Tibial artery (tissue), 4 donors: ENCODE measurements around the gene HTR7.
"Not testable (repeated sequence)": the region's sequence is repeated elsewhere in the genome, so short reads cannot be mapped to it uniquely, and the experiment has no call there.

Experiments
- DNase-seq, 2 donors: peaks; one replicate each; pipeline ENCODE4 v3.0.0-alpha.2; 2019
- H3K27ac ChIP-seq, 2 donors: fragments of 200-600 bp; sonication (generic) in 1 of 2; 1 replicate in 1 of 2; 2 replicates in 1 of 2; pipeline ENCODE4 v1.5.1; 2018 to 2019; ENCODE audit warnings: mild to moderate bottlenecking in 1 of 2
- H3K27me3 ChIP-seq, 2 donors: fragments of 200-600 bp; sonication (generic) in 1 of 2; one replicate each; pipeline versions ENCODE4 v1.5.1 to v1.6.0; 2016 to 2019
- H3K36me3 ChIP-seq, 3 donors: fragments of 200-600 bp; sonication (generic) in 2 of 3; one replicate each; pipeline ENCODE4 v1.5.1; 2016 to 2019; ENCODE audit warnings: mild to moderate bottlenecking in 2 of 3
- H3K4me1 ChIP-seq, 4 donors: fragments of 200-600 bp; sonication (generic) in 2 of 4; 1 replicate in 3 of 4; 2 replicates in 1 of 4; pipeline ENCODE4 v1.5.1; 2016 to 2019
- H3K4me3 ChIP-seq, 2 donors: fragments of 200-600 bp; sonication (generic) in 1 of 2; 1 replicate in 1 of 2; 2 replicates in 1 of 2; pipeline ENCODE4 v1.5.1; 2018 to 2019; ENCODE audit warnings: mild to moderate bottlenecking in 2 of 2
- H3K9me3 ChIP-seq, 3 donors: fragments of 200-600 bp; sonication (generic) in 1 of 3; one replicate each; pipeline ENCODE4 v1.5.1; 2016 to 2019
- intact Hi-C: fragments of 100-400 bp; cut with DNase I; formaldehyde crosslinking; loops from one replicate; pipeline ENCODE4 v1.15.0; 2023; ENCODE audit warnings: low total_unique reads
- TF ChIP-seq, protein P1 (sequence below), 2 experiments: fragments of 200-600 bp in 1 of 2; fragments of 450-650 bp in 1 of 2; IDR thresholded peaks; one replicate each; pipeline ENCODE4 v1.5.1; 2017 to 2019; ENCODE audit warnings: antibody characterized with exemption in 2 of 2, mild to moderate bottlenecking in 1 of 2, moderate library complexity in 1 of 2

The HTR7 gene

GRCh38 chr10:90834326-90834725, 23.5 kb downstream of the HTR7 start:
- Histone ChIP-seq H3K27me3 (no peaks in the 10 kb centered on the region), H3K4me1 (no peaks in the 10 kb centered on the region), H3K27ac (no peak overlapping the region), H3K36me3 (no peaks in the 10 kb centered on the region), H3K4me3 (no peak overlapping the region), H3K9me3 (no peaks in the 10 kb centered on the region)
- intact Hi-C loops = no loop called here
- TF ChIP-seq, protein P1, sequence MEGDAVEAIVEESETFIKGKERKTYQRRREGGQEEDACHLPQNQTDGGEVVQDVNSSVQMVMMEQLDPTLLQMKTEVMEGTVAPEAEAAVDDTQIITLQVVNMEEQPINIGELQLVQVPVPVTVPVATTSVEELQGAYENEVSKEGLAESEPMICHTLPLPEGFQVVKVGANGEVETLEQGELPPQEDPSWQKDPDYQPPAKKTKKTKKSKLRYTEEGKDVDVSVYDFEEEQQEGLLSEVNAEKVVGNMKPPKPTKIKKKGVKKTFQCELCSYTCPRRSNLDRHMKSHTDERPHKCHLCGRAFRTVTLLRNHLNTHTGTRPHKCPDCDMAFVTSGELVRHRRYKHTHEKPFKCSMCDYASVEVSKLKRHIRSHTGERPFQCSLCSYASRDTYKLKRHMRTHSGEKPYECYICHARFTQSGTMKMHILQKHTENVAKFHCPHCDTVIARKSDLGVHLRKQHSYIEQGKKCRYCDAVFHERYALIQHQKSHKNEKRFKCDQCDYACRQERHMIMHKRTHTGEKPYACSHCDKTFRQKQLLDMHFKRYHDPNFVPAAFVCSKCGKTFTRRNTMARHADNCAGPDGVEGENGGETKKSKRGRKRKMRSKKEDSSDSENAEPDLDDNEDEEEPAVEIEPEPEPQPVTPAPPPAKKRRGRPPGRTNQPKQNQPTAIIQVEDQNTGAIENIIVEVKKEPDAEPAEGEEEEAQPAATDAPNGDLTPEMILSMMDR (IDR thresholded peaks at IDR 0.05) = no peak
- DNase-seq = no peak

DNA sequence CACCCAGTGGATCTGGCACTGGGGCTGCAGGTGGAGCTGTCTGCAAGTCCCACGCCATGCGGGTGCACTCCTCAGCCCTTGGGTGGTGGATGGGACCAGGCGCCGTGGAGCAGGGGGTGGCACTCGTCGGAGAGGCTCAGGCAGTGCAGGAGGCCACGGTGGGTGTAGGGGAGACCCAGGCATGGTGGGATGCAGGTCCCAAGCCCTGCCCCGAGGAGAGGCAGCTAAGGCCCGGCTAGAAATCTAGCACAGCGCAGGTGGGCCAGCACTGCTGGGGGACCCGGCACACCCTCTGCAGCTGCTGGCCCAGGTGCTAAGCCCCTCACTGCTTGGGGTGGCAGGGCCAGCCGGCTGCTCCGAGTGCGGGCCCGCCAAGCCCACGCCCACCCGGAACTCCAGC, 25.7 kb downstream of the HTR7 start:
- intact Hi-C loops = no loop called here
- TF ChIP-seq, protein P1 (IDR thresholded peaks at IDR 0.05) = no peak
- H3K27ac ChIP-seq = no peak overlapping the region
- H3K27me3 ChIP-seq = no peaks in the 10 kb centered on the region
- H3K4me1 ChIP-seq = no peaks in the 10 kb centered on the region
- H3K9me3 ChIP-seq = no peaks in the 10 kb centered on the region
- no peak overlapping the region for H3K4me3 ChIP-seq
- no peaks in the 10 kb centered on the region for H3K36me3 ChIP-seq
- DNase-seq = no peak

DNA sequence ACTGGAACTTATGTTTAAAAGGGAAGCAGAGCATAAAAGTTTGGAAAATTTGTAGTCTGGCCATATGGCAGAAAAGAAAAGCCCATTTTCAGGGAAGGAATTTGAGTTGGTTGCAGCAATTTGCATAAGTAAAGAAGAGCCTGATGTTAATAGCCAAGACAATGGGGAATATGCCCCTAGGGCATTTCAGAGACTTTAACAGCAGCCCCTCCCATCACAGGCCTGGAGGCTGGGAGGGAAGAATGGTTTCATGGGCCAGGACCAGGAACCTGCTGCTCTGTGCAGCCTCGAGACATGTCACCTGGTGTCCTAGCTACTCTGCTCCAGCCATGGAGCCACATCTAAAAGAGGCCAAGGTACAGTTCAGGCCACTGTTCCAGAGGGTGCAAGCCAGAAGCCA, 35.3 kb downstream of the HTR7 start:
- Histone ChIP-seq H3K4me3 (no peak overlapping the region), H3K4me1 (no peaks in the 10 kb centered on the region), H3K27me3 (no peaks in the 10 kb centered on the region), H3K9me3 (peaks cover 3 to 11% (median 7%) of the 10 kb centered on the region in 3 donors), H3K27ac (no peak overlapping the region), H3K36me3 (no peaks in the 10 kb centered on the region)
- DNase-seq = no peak
- TF ChIP-seq, protein P1 (IDR thresholded peaks at IDR 0.05) = no peak
- intact Hi-C loops = no loop called here

DNA sequence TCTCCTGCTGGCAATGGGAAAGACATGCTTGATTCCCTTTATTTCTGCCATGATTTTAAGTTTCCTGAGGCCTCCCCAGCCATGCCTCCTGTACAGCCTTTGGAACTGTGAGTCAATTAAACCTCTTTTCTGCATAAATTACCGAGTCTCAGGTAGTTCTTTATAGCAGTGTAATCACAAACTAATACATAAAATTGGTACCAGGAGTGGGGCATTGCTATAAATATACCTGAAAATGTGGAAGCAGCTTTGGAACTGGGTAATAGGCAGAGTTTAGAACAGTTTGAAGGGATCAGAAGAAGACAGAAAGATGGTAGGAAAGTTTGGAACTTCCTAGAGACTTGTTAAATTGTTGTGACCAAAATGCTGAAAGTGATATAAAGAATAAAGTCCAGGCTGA, 36.0 kb downstream of the HTR7 start:
- H3K27ac ChIP-seq, H3K36me3 ChIP-seq, H3K27me3 ChIP-seq, DNase-seq, intact Hi-C loops, H3K4me1 ChIP-seq, H3K4me3 ChIP-seq: not testable (repeated sequence)
- H3K9me3 ChIP-seq = peaks cover 3 to 11% (median 7%) of the 10 kb centered on the region in 3 donors

- H3K27ac ChIP-seq = no peak overlapping the region
- H3K27me3 ChIP-seq = no peaks in the 10 kb centered on the region
- H3K4me3 ChIP-seq = no peak overlapping the region
- no peaks in the 10 kb centered on the region for H3K4me1 ChIP-seq
- TF ChIP-seq, protein P1 (IDR thresholded peaks at IDR 0.05) = no peak
- no peaks in the 10 kb centered on the region for H3K36me3 ChIP-seq
- no peak for DNase-seq
- intact Hi-C loops = no loop called here
- peaks cover 3 to 7% (median 5%) of the 10 kb centered on the region in 3 donors for H3K9me3 ChIP-seq
Measured at GRCh38 chr10:90819911-90820310, 37.9 kb downstream of the HTR7 start.

- intact Hi-C loops = no loop called here
- Histone ChIP-seq H3K9me3 (peaks cover 3 to 7% (median 5%) of the 10 kb centered on the region in 3 donors), H3K4me3 (no peak overlapping the region), H3K27me3 (no peaks in the 10 kb centered on the region), H3K27ac (no peak overlapping the region), H3K4me1 (no peaks in the 10 kb centered on the region), H3K36me3 (no peaks in the 10 kb centered on the region)
- DNase-seq = no peak
- TF ChIP-seq, protein P1 (IDR thresholded peaks at IDR 0.05) = no peak
Measured at GRCh38 chr10:90818736-90819135, 39.1 kb downstream of the HTR7 start.
